ENCODE measurements around the gene POLE4.
A peak's percentile ranks its signal among the peaks of the same experiment; 100 is the strongest.

The POLE4 gene

DNA sequence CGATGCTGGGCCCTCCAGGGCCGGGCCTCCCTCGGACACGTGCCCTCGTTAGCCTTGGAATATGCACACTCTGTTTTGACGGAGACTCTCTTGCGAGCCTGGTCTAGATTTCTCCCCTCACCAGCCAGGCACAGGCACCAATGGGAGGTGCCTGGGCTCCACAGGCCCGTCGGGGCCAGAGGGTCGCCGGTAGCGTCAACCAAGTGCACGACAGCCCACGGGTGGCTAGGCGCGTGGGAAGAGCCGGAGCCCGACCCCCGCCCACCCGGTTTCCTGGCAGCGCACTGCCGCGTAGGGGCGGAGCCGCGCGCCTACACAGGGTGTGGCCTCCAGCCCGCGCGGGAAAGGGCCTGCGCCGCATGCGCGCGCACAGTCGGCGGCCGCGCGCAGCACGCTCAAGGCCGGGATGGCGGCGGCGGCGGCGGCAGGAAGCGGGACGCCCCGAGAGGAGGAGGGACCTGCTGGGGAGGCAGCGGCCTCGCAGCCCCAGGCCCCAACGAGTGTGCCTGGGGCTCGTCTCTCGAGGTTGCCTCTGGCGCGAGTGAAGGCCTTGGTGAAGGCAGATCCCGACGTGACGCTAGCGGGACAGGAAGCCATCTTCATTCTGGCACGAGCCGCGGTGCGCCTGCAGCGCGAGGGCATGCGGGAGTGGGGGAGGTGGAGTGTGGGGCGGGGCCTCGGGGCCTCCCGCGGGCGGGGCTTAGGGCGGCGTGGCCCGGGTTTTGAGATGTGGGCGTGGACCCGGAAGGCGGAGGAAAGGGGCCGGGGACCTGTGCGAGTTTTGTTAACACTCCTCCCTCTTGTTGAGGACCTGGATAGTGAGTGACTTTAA lies at the start of gene POLE4:
Gene POLE4, plus strand, starts transcription at position 370 of the 832 bp plus-strand sequence. Its CDS starts 37 bp downstream, at position 407.
- TF ChIP-seq CTCF (conservative IDR thresholded peaks at IDR 0.05; ENCODE audit: low read length): no peak
- peak within 1 kb of the TSS; percentile 75 for H3K4me3 ChIP-seq (ENCODE audit: low read length)
- peak; percentile 83 for DNase-seq (ENCODE audit: low read depth)

DNA sequence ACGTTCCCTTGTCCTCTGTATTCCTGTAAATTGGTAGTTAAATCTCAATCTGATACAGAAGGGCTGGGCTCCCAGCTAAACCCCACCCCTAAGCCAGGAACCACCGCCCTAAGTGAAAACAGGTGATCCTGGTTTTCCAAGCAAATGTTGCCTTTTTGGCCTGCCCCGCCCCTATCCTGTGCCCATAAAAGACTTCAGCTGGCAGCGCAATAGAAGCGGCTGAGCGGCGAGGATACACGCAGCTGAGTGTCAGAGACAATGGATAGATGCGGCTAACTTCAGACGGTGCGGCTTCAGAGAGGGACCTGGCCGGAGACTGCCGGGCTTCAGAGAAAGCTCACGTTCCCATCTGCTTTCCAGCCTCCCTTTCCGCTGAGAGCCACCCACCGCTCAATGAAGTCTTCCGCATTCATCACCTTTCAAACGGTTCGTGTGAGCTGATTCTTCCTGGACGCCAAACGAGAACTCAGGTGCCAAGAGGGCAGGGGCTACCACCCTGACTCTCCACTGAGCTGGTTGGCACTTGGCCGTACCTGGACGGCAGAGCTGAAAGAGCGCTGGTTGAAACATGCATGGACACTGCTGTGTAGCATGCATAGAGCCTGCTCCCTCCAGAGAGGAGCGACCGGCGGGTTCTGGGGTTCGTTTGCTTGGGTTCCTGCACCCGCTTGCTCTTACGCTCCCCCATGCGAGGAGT lies 49.5 kb upstream of the POLE4 start:
- peak; percentile 5 for DNase-seq (ENCODE audit: low read depth)
- no peak for TF ChIP-seq CTCF (conservative IDR thresholded peaks at IDR 0.05; ENCODE audit: low read length)
- peak overlapping the region; percentile 22 for H3K4me3 ChIP-seq (ENCODE audit: low read length)

DNA sequence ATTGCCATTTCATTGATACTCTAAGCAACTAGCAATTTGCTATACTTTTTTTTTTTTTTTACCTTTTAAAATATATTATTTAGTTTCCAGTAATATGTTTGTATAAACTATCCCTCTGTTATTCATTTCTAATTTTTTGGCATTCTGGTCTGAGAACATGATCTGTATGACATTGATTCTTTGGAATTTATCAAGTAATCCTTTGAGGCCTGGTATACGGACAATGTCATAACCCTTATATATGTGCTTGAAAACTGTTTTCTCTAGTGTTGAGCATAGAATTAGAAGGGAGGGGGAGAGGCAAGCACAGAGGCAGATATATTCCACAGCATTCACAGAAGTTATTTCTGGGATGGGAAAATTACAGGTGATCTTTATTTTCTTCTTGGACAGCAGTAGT lies 48.2 kb upstream of the POLE4 start:
- no peak for TF ChIP-seq CTCF (conservative IDR thresholded peaks at IDR 0.05; ENCODE audit: low read length)
- no peak overlapping the region for H3K4me3 ChIP-seq (ENCODE audit: low read length)
- no peak for DNase-seq (ENCODE audit: low read depth)

GRCh38 chr2:74911061-74911460 lies 47.4 kb upstream of the POLE4 start:
- no peak overlapping the region for H3K4me3 ChIP-seq (ENCODE audit: low read length)
- TF ChIP-seq CTCF (conservative IDR thresholded peaks at IDR 0.05; ENCODE audit: low read length): no peak
- no peak for DNase-seq (ENCODE audit: low read depth)

DNA sequence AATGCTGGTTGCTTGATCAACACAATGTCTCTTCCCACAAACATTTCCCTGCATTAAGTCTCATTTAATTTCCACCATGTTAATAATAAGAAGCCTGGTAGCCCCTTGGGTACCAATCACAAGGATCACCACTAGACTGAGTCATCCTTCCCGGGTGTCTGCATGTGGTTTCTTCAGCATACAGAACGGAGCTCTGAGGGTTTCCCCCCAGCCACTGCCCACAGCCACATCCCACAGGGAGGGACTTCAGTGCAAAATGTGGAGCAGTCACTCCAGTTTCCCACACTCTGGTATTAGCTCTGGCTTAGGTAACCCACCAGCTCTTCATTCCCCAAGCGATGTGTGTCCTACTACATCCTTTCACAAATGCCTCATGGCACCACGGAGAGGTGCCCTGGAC lies 42.7 kb upstream of the POLE4 start:
- DNase-seq (ENCODE audit: low read depth): peak; percentile 33
- no peak overlapping the region for H3K4me3 ChIP-seq (ENCODE audit: low read length)
- no peak for TF ChIP-seq CTCF (conservative IDR thresholded peaks at IDR 0.05; ENCODE audit: low read length)

- DNase-seq (ENCODE audit: low read depth): no peak
- no peak overlapping the region for H3K4me3 ChIP-seq (ENCODE audit: low read length)
- TF ChIP-seq CTCF (conservative IDR thresholded peaks at IDR 0.05; ENCODE audit: low read length): no peak
Measured at GRCh38 chr2:74916394-74916793, 42.0 kb upstream of the POLE4 start.
